H1 (cell line): ENCODE measurements around the gene TTC3. TPM values are rescaled to one million over a fixed set of nuclear protein-coding genes. Genes with fewer than 3 reads are reported as not detected.

Experiments
- CTCF ChIA-PET: fragments of 300-600 bp; sonication (Branson Sonifier 250); formaldehyde crosslinking; loops from one replicate; lab custom pipeline; 2021; ENCODE audit not compliant: partially characterized antibody; lab: Charles Lee
- POLR2A ChIA-PET: fragments of 300-600 bp; sonication (Branson Sonifier 250); formaldehyde crosslinking; loops from one replicate; lab custom pipeline; 2021; ENCODE audit warnings: inconsistent platforms; ENCODE audit not compliant: partially characterized antibody; lab: Charles Lee
- DNase-seq, 2 experiments: peaks; one replicate each; pipeline versions ENCODE4 v3.0.0 to v3.0.0-alpha.2; 2010 to 2022; ENCODE audit warnings: low spot score in 2 of 2, low read depth in 1 of 2, mixed read lengths in 1 of 2
- FAIRE-seq: peaks from 2 replicates; lab custom pipeline; 2011; peaks lifted over from hg19 to GRCh38; lab: Jason Lieb, UNC
- H2AFZ ChIP-seq: 2 replicates; pipeline ENCODE4 v1.8.1; 2012; ENCODE audit warnings: low read length, inconsistent platforms
- H2AK5ac ChIP-seq: 2 replicates; pipeline ENCODE4 v1.6.1; 2013; ENCODE audit warnings: low read depth, low read length
- H2BK120ac ChIP-seq: replicated peaks from 2 replicates; pipeline ENCODE3; 2013; ENCODE audit warnings: low read depth, low read length, inconsistent platforms
- H2BK12ac ChIP-seq: 2 replicates; pipeline ENCODE4 v1.6.1; 2013; ENCODE audit warnings: low read depth, low read length
- H2BK15ac ChIP-seq: 2 replicates; pipeline ENCODE4 v1.6.1; 2013; ENCODE audit warnings: low read length
- H2BK20ac ChIP-seq: 2 replicates; pipeline ENCODE4 v1.6.1; 2013; ENCODE audit warnings: low read length
- H2BK5ac ChIP-seq: 2 replicates; pipeline ENCODE4 v1.6.1; 2013; ENCODE audit warnings: low read depth, low read length
- H3K14ac ChIP-seq: 2 replicates; pipeline ENCODE4 v1.6.1; 2013; ENCODE audit warnings: inconsistent platforms; ENCODE audit not compliant: insufficient read length
- H3K18ac ChIP-seq: 2 replicates; pipeline ENCODE4 v1.6.1; 2013; ENCODE audit warnings: low read length; ENCODE audit errors: extremely low read depth
- H3K23ac ChIP-seq: 2 replicates; pipeline ENCODE4 v1.6.1; 2013; ENCODE audit warnings: inconsistent platforms; ENCODE audit not compliant: insufficient read length
- H3K23me2 ChIP-seq: 2 replicates; pipeline ENCODE4 v1.6.1; 2013; ENCODE audit warnings: low read depth, low read length
- H3K27ac ChIP-seq: 2 replicates; pipeline ENCODE4 v1.6.1; 2011; ENCODE audit warnings: low read depth, low read length, inconsistent platforms
- H3K27me3 ChIP-seq, 4 experiments: replicated peaks in 1 of 4; 1 replicate in 1 of 4; 2 replicates in 3 of 4; pipeline versions ENCODE4 v1.6.1 to v1.8.1; 2011 to 2013; ENCODE audit warnings: low read length in 3 of 4, mild to moderate bottlenecking in 3 of 4, inconsistent platforms in 2 of 4, mixed read lengths in 2 of 4, moderate library complexity in 1 of 4; ENCODE audit not compliant: control insufficient read depth in 3 of 4, insufficient read depth in 3 of 4; ENCODE audit errors: extremely low read depth in 1 of 4
- H3K36me3 ChIP-seq, 4 experiments: 2 replicates each; pipeline versions ENCODE4 v1.6.1 to v1.8.1; 2011 to 2013; ENCODE audit warnings: mild to moderate bottlenecking in 4 of 4, low read length in 3 of 4, moderate library complexity in 2 of 4, control low read depth in 1 of 4, inconsistent platforms in 1 of 4; ENCODE audit not compliant: insufficient read depth in 4 of 4, control insufficient read depth in 2 of 4
- H3K4ac ChIP-seq: replicated peaks from 2 replicates; pipeline ENCODE3; 2013; ENCODE audit warnings: low read length, low read depth, mixed read lengths, inconsistent platforms; ENCODE audit not compliant: insufficient read length
- H3K4me1 ChIP-seq, 4 experiments: replicated peaks in 1 of 4; 1 replicate in 1 of 4; 2 replicates in 3 of 4; pipeline versions ENCODE4 v1.6.1 to v1.8.1; 2011 to 2013; ENCODE audit warnings: low read length in 3 of 4, inconsistent platforms in 2 of 4, mixed read lengths in 1 of 4; ENCODE audit not compliant: insufficient read depth in 4 of 4, control insufficient read depth in 3 of 4
- H3K4me2 ChIP-seq, 2 experiments: 2 replicates each; pipeline versions ENCODE4 v1.6.1 to v1.8.1; 2011 to 2013; ENCODE audit warnings: low read depth in 2 of 2, low read length in 2 of 2, control low read depth in 1 of 2, inconsistent platforms in 1 of 2, mild to moderate bottlenecking in 1 of 2; ENCODE audit not compliant: insufficient read depth in 1 of 2
- H3K4me3 ChIP-seq, 4 experiments: fragments of 200-600, 300-600 bp in 1 of 4; sonication (generic), shearing (Covaris generic), sonication (Bioruptor Twin) in 1 of 4; 2 replicates each; pipeline versions ENCODE4 v1.5.1 to v1.8.1; 2011 to 2016; ENCODE audit warnings: low read length in 4 of 4, low read depth in 3 of 4, control low read depth in 2 of 4, inconsistent platforms in 2 of 4, mild to moderate bottlenecking in 2 of 4, mixed read lengths in 1 of 4, moderate library complexity in 1 of 4; ENCODE audit not compliant: insufficient read depth in 2 of 4; ENCODE audit errors: extremely low read depth in 1 of 4
- H3K56ac ChIP-seq: replicated peaks from 2 replicates; pipeline ENCODE3; 2013; ENCODE audit warnings: low read depth, mild to moderate bottlenecking, mixed read lengths, low read length, inconsistent platforms; ENCODE audit not compliant: insufficient read length
- H3K79me1 ChIP-seq: 2 replicates; pipeline ENCODE4 v1.6.1; 2013; ENCODE audit warnings: low read depth, low read length, control low read depth
- H3K79me2 ChIP-seq, 2 experiments: 2 replicates each; pipeline versions ENCODE4 v1.6.1 to v1.8.1; 2012 to 2013; ENCODE audit warnings: low read length in 2 of 2, mild to moderate bottlenecking in 2 of 2, inconsistent platforms in 1 of 2; ENCODE audit not compliant: insufficient read depth in 2 of 2, control insufficient read depth in 1 of 2
- H3K9ac ChIP-seq, 4 experiments: replicated peaks in 1 of 4; 1 replicate in 1 of 4; 2 replicates in 3 of 4; pipeline versions ENCODE4 v1.6.1 to v1.8.1; 2011 to 2013; ENCODE audit warnings: low read depth in 3 of 4, low read length in 3 of 4, control low read depth in 2 of 4, mild to moderate bottlenecking in 2 of 4, moderate library complexity in 2 of 4, inconsistent platforms in 1 of 4; ENCODE audit errors: extremely low read depth in 1 of 4
- H3K9me3 ChIP-seq, 2 experiments: 2 replicates each; pipeline versions ENCODE4 v1.6.1 to v1.8.1; 2012 to 2013; ENCODE audit warnings: mild to moderate bottlenecking in 2 of 2, moderate library complexity in 2 of 2, control low read depth in 1 of 2, inconsistent platforms in 1 of 2, low read depth in 1 of 2, low read length in 1 of 2, mixed read lengths in 1 of 2; ENCODE audit not compliant: insufficient read depth in 2 of 2
- H4K20me1 ChIP-seq, 2 experiments: replicated peaks in 1 of 2; 2 replicates each; pipeline versions ENCODE3 to v1.8.1; 2011 to 2013; ENCODE audit warnings: inconsistent platforms in 2 of 2, low read length in 2 of 2, mild to moderate bottlenecking in 1 of 2; ENCODE audit not compliant: insufficient read depth in 2 of 2, control insufficient read depth in 1 of 2
- H4K5ac ChIP-seq: 2 replicates; pipeline ENCODE4 v1.6.1; 2013; ENCODE audit warnings: low read length, low read depth, mixed read lengths, inconsistent platforms; ENCODE audit not compliant: insufficient read length
- H4K8ac ChIP-seq: 2 replicates; pipeline ENCODE4 v1.8.0; 2013; ENCODE audit warnings: mild to moderate bottlenecking, moderate library complexity, low read length, inconsistent platforms; ENCODE audit not compliant: insufficient read depth; ENCODE audit errors: extremely low read depth
- H4K91ac ChIP-seq: replicated peaks from 2 replicates; pipeline ENCODE3; 2013; ENCODE audit warnings: low read length, mixed read lengths, inconsistent platforms; ENCODE audit not compliant: insufficient read length
- ATF2 ChIP-seq: IDR thresholded peaks from 2 replicates; pipeline ENCODE4 v1.6.1; 2012; ENCODE audit warnings: low read length, inconsistent platforms
- POLR2A ChIP-seq, 2 experiments: IDR thresholded peaks; 1 replicate in 1 of 2; 2 replicates in 1 of 2; pipeline ENCODE4 v1.6.1; 2011; ENCODE audit warnings: low read depth in 2 of 2, low read length in 2 of 2, mild to moderate bottlenecking in 2 of 2; ENCODE audit errors: control extremely low read depth in 1 of 2
- RXRA ChIP-seq: IDR thresholded peaks from 2 replicates; pipeline ENCODE4 v1.6.1; 2011; ENCODE audit warnings: low read depth, mild to moderate bottlenecking, low read length, moderate library complexity; ENCODE audit not compliant: insufficient read depth
- SIN3A ChIP-seq, 2 experiments: IDR thresholded peaks in 1 of 2; conservative IDR thresholded peaks in 1 of 2; 2 replicates each; pipeline ENCODE4 v1.6.1; 2011 to 2012; ENCODE audit warnings: low read length in 2 of 2, improper control_type of control experiment in 1 of 2, low read depth in 1 of 2, mild to moderate bottlenecking in 1 of 2
- SIRT6 ChIP-seq: IDR thresholded peaks from one replicate; pipeline ENCODE4 v1.7.1; 2012; ENCODE audit warnings: low read length, inconsistent platforms
- TEAD4 ChIP-seq: IDR thresholded peaks from 2 replicates; pipeline ENCODE4 v1.6.1; 2012; ENCODE audit warnings: low read depth, low read length, inconsistent platforms, mixed read lengths
- ZNF274 ChIP-seq: IDR thresholded peaks from 2 replicates; pipeline ENCODE4 v1.7.0; 2012; ENCODE audit warnings: low read length, borderline replicate concordance; ENCODE audit errors: extremely low read depth
- polyA plus RNA-seq, 7 experiments: library from polyadenylated mRNA; depleted of rRNA in 3 of 7; stranded (reverse) in 5 of 7; unstranded in 2 of 7; fragments of >200 nt in 5 of 7; fragments of 200-250 nt in 2 of 7; gene quantifications; 1 replicate in 5 of 7; 2 replicates in 1 of 7; 4 replicates in 1 of 7; pipeline versions ENCODE4 v1.2.1 to v1.2.3, GENCODE V29; 2011 to 2013; ENCODE audit warnings: missing spikeins in 2 of 7, mixed read lengths in 2 of 7
- total RNA-seq: library from RNA; stranded (reverse); fragmentation: NEBNext Ultra II Directional; extraction: Animal tissue kit (Norgen Biotek cat#: 25700); gene quantifications from 2 replicates; pipeline ENCODE4 v1.2.1, GENCODE V29; 2021
- TF ChIP-seq, protein P1 (sequence below): IDR thresholded peaks from 2 replicates; pipeline ENCODE4 v1.6.1; 2011; ENCODE audit warnings: low read depth, mild to moderate bottlenecking, low read length; ENCODE audit not compliant: insufficient read depth

The TTC3 gene
- total and polyA plus RNA-seq, 2 of the 8 experiments (the other 6 are each of a cell fraction or from before 2014, with no cell fraction given), result 11.0 to 36.2 TPM

DNA sequence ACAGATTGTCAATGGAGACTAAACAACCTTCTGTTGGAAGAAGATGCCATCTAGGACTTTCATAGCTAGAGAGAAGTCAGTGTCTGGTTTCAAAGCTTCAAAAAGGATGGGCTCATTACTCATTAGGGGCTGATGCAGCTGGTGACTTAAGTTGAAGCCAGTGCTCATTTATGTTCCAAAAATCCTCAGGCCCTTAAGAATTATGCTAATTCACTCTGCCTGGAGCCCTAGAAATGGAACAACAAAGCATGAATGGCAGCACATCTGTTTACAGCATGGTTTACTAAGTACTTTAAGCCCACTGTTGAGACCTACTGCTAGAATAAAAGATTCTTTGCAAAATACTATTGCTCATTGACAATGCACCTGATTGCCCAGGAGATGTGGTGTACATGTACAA lies 63.7 kb downstream of the TTC3 start:
- no peak overlapping the region for H3K18ac ChIP-seq
- H3K36me3 ChIP-seq, result peaks cover 0 to 17% (median 12%) of the 10 kb centered on the region in 4 experiments; a peak in 6 of 8 replicates
- DNase-seq, result no peak
- H2AFZ ChIP-seq, result no peak overlapping the region
- TF ChIP-seq SIRT6 (no peak), SIN3A (conservative IDR thresholded peaks at IDR 0.05 in 1 of 2, IDR thresholded peaks at IDR 0.05 in 1 of 2; ENCODE audit: low read depth in 1 of 2, low read length in 2 of 2) (no peak), ATF2 (no peak), POLR2A (IDR thresholded peaks at IDR 0.05; ENCODE audit: control extremely low read depth in 1 of 2, low read depth in 2 of 2, low read length in 2 of 2) (no peak), ZNF274 (no peak), TEAD4 (no peak), RXRA (no peak)
- TF ChIP-seq, protein P1, sequence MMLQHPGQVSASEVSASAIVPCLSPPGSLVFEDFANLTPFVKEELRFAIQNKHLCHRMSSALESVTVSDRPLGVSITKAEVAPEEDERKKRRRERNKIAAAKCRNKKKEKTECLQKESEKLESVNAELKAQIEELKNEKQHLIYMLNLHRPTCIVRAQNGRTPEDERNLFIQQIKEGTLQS, result no peak
- H3K4me2 ChIP-seq, result no peak overlapping the region
- H2BK5ac ChIP-seq, result no peak overlapping the region
- H2BK12ac ChIP-seq, result no peak overlapping the region
- H3K79me2 ChIP-seq, result no peaks in the 10 kb centered on the region
- ChIA-PET CTCF (interaction anchor here (0.6 to 1.3 kb wide), 2 partner anchors 14 to 114 kb away, joined by 3 to 4 read pairs; no protein-coding TSS in a partner anchor), POLR2A (no interaction called here)
- no peak overlapping the region for H3K27ac ChIP-seq
- H3K79me1 ChIP-seq, result no peaks in the 10 kb centered on the region
- H4K20me1 ChIP-seq, result no peaks in the 10 kb centered on the region
- peaks cover 0 to 9% (median 0%) of the 10 kb centered on the region in 4 experiments; a peak in 2 of 7 replicates for H3K4me1 ChIP-seq
- H3K56ac ChIP-seq, result no peak overlapping the region
- H2AK5ac ChIP-seq, result no peak overlapping the region
- H4K8ac ChIP-seq, result no peak overlapping the region
- no peak overlapping the region for H2BK120ac ChIP-seq
- H3K23me2 ChIP-seq, result no peaks in the 10 kb centered on the region
- no peaks in the 10 kb centered on the region for H3K9me3 ChIP-seq
- H3K4ac ChIP-seq, result no peak overlapping the region
- no peak overlapping the region for H2BK15ac ChIP-seq
- no peak overlapping the region for H4K5ac ChIP-seq
- no peak overlapping the region for H3K23ac ChIP-seq
- no peak overlapping the region for H4K91ac ChIP-seq
- FAIRE-seq, result no peak
- no peak overlapping the region for H3K4me3 ChIP-seq
- no peak overlapping the region for H3K9ac ChIP-seq
- no peak overlapping the region for H2BK20ac ChIP-seq
- no peaks in the 10 kb centered on the region for H3K27me3 ChIP-seq
- no peak overlapping the region for H3K14ac ChIP-seq
